HG02943 (cell line): ENCODE results near the gene PEAK3.
A peak's percentile ranks its signal among the peaks of the same experiment; 100 is the strongest.

ENCODE experiments used
- ATAC-seq: cut with Tn5 transposase; IDR thresholded peaks from one replicate; pipeline ENCODE4 v1.9.1; 2021; ENCODE audit warnings: mild to moderate bottlenecking, low read depth, moderate library complexity; ENCODE audit not compliant: unreplicated experiment

Gene PEAK3, protein sequence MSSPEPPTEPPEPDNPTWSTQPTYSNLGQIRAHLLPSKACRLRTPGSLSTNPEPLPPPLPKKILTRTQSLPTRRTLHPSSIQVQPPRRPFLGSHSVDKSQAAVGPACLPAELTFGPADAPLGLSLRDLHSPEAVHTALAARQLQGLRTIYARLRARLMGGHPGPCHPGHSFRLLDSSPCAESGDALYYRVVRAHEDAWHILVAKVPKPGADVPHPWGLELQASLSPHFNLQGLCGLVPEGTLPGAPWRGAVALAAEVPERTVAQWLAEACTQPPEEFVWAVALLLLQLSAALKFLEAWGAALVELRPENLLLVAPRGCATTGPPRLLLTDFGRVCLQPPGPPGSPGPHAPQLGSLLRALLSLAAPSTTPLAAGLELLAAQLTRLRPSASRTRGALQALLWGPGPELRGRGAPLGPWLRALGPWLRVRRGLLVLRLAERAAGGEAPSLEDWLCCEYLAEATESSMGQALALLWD

GRCh38 chr19:2282062-2282861 is at the start of gene PEAK3:
TSS of gene PEAK3 (minus strand) at chr19:2282175. CDS start at chr19:2280931, 1,244 bp downstream.
- ATAC-seq, result no peak

DNA sequence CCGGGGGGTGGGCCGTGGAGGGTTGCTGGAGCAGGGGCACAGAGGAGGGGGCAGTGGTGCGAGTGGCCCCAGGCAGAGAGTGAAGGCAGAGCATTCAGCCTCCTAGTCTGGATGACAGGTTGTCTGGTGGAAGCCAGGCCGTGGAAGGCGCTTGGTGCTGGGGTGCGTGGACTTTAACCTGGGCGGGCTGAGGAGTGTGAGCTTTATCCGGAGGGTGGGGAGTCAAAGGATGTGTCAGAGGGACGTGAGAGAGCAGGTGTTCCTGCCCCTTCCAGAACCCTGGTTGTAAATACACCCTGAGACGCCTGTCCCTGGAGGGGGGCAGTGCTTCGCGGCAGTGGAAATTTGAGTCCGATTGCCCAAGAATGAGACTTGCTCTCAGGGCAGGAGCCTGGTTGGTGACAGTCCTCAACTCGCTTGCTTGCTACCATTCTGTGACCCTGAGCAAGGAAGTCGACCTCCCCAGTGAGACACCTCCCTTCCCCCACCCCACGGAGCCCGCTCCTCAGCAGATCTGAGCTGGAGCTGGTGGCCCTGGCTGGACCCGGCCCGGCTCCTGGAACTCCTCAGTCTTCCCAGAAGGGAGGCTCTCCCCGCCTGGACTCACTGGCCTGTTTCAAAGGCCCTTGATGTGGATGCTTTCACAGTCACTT is 48.8 kb upstream of the PEAK3 start:
- no peak for ATAC-seq

- no peak for ATAC-seq
These were observed 48.3 kb upstream of the PEAK3 start for GRCh38 chr19:2330255-2330631.

DNA sequence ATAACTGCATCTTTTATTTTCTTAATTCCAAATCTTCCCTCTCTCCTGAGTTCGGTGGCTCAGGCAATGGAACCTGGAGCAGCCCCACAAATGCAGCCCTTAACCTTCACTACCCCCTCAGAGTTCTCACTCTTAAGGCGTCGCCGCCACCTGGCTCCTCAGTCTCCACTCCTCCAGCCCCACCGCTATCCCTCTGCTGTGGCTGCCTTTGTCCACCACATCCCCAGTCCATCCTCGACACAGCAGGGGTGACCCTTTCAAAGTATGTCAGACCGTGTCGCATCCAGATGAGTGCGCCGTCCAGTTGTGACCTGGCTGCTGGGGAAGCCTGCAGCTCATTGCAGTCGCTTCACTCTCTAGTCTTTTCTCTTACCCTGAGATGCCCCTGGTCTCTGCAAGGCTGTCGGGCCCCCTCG is 47.5 kb upstream of the PEAK3 start:
- ATAC-seq, result no peak

DNA sequence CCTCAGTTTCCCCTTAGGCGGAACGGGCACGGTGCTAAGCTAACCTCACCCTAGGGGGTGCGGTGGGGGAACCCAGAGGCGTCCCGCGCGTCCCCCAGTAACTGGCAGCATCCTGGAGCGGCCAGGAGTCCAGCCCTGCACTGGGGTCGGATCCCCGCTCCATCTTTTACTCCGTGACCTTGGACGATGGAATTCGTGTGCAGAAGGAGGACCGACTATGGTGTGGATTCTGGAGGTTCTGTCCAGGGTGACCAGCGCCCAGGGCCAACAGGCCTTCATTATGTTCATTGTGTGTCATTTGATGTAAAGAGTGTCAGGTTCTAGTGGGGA is 47.1 kb upstream of the PEAK3 start:
- ATAC-seq, result no peak

DNA sequence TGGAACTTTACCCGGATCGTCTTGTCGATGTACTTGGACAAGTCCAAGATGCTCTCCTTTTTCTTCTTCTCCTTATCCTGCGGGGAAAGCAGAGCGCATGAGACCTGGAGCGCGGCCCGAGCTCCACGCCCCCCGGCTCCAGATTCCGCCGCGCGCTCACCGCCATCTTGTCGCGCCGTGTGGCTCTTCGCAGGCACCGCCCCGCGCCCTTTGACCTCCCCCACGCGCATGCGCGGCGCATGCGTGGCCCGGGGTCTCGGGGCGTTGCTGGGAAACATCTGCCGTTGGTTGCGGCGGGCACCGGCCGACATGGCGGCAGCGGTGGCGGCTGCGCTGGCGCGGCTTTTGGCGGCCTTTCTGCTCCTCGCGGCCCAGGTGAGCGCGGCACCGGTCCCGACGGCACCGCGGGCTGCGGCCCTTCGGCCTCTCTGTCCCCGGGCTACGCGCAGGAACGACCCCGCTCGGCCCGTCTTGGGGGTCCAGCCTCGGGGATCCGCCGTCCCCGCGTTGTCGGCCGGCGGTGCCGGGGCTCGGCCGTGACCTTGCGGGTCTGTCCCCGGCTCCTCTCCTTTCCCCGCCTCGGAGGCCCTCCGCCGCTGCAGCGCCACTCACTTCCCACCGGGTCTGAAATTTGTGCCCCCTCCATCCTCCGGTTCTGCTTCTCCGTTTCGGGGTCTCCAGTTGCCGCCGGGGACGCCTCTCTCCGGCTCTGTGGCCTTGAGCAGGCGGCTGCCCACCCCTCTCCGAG is 46.6 kb upstream of the PEAK3 start, which contains the start of the genes LSM7 and SPPL2B:
Gene LSM7, minus strand, starts transcription at position 186 of the 748 bp plus-strand sequence. Its CDS starts 20 bp downstream, at position 166.
Gene SPPL2B, plus strand, starts transcription at position 284 of the 748 bp plus-strand sequence. Its CDS starts 26 bp downstream, at position 310.
- ATAC-seq, result peak; percentile 43

DNA sequence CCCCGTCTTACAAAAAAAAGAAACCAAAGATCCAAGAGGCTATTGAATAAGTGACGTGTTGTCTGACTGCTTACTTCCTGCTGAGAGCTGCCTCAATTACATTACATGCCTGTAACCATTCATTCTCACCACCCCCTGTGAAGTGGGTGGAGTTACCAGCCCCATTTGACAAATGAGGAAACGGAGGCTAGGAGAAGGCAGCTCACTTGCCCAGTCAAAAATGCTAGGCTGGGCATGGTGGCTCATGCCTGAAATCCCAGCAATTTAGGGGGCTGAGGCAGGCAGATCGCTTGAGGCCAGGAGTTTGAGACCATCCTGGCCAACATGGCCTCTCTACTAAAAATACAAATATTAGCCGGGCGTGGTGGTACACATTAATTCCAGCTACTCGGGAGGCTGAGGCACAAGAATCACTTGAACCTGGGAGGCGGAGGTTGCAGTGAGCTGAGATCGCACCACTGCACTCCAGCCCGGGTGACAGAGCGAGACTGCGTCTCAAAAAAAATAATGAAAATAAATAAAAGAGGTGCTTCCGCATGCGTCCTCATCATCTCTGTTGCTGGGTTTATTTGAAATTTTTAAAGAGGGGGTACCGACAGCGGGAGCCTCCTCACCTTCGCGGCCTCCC is 45.9 kb upstream of the PEAK3 start:
- no peak for ATAC-seq

DNA sequence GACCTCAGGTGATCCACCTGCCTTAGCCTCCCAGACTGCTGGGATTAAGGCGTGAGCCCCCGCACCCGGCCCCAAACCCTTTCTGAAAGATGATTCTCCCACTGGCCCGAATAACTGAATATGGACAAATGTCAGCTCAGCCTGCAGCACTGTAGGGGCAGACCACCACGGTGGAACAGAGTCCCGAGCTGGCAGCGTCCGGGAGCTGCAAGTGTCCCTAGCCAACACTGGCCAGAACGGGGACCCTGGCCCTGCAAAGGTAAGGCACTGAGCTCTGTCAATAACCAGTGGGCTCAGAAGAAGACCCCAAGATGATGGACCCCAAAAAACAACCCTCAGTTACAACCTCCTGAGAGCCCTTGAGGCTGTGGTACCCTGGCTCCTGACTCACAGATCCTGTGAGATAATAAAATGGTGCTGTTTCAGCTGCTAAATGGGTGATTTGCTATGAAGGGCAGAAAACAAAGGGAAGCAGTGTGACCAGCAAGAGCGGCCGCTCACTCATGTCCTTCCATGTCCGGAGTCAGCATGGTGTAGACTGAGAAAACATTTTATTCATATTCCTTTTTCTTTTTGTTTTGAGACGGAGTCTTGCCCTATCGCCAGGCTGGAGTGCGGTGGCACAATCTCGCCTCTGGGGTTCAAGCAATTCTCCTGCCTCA is 44.9 kb upstream of the PEAK3 start:
- ATAC-seq, result no peak

- no peak for ATAC-seq
These were observed 43.5 kb upstream of the PEAK3 start for GRCh38 chr19:2325281-2326046.

DNA sequence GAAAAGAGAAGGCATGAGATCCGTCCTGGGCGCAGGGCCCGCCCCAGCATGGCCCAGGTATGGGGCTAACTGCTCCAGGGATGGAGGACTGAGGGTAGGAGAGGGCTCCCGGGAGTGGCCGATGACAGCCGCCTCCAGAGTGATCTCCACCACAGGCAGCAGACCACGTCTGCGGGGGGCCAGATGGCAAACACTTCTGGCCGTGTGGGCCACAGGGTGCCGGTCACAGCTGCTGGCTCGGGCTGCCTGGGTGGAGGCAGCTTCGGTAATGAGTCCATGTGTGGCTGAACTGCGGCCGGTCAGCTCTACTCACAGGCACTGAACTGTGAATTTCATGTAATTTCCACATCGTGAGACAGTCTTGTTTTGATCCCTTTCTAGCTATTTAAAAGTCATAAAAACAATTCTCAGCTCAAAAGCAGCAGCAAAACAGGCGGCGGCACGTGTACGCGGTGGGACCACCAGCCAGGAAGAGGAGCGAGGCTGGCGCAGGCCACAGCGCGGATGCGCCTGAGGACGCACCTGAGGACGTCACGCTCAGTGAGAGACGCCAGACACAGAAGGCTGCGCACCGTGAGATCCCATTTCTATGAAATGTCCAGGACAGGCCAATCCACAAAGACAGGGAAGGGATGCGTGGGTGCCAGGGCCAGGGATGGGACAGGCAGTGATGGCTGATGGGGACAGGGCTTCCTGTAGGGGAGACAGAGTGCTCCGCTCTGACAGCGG is 42.4 kb upstream of the PEAK3 start:
- ATAC-seq, result no peak

DNA sequence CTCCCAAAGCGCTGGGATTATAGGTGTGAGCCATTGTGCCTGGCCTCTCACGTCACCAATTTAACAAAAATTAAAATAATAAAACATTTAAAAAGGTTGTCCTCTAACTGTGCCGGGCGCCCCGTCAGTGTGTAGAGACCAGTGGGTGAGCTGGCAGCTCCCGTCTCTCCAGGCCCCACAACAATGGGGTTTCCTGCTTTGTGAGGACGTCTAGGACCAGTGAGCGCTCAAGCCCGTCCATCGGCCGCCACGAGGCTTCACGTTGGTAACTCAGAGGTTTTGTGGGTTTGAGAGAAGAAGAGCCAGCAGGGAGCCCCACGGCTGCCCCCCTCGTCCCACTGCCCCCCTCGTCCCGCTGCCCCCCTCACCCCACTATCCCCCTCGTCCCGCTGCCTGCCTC is 41.7 kb upstream of the PEAK3 start:
- ATAC-seq, result no peak

DNA sequence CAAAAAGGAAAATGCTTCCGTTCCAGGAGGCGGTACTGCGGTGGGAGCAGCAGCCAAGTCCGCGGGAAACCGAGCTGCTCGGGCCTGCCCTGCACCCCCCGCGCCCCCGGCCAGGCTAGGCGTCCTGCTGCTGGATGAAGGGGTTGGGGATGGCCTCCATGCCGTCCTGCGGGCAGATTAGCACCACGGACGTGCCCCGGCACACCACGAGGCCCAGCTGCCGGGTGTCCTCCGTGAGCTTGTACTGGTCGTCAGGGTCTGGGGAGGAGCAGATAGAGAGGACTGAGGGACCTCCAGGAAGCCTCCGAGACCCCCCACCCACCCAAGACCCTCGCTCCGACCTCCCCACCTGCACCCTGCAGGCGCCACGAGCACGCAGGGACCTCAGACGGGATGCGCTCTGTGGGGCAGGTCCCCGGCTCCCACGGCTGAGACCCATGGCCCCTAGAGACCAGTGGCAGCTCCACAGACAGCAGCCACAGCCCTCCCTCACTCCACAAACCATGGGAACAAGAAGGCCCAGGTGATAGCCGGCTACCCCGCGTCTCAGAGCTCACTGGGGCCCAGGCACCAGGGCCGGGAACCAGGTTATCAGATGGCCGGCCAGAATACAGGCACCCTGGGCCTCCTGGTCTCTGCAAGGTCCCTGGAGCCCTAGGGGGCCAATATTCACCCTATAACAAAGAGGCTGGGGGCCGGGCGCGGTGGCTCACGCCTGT is 39.7 kb upstream of the PEAK3 start:
- ATAC-seq, result no peak

GRCh38 chr19:2320939-2321338 is 39.0 kb upstream of the PEAK3 start:
- ATAC-seq, result no peak

GRCh38 chr19:2320049-2320448 is 38.1 kb upstream of the PEAK3 start:
- ATAC-seq, result no peak

DNA sequence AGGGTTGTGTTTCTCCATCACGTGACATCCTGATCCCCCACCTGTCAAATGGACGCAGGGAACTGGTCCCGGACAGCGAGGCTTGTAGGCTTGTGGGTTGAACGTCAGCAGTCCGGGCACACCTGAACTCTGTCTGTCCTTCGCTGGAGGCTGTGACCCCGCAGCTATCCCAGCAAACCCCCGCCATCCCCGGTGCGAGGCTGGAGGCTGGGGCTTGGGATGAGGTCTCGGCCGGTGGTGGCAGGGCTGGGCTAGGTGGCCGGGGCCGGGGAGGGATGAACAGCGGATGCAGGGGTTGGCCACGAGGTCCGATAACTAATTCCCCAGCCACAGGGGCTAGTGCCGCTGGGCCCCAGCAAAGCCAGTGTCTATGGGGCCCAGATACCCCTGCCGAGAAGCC is 37.6 kb upstream of the PEAK3 start:
- no peak for ATAC-seq

GRCh38 chr19:2318923-2319322 is 36.9 kb upstream of the PEAK3 start:
- no peak for ATAC-seq

DNA sequence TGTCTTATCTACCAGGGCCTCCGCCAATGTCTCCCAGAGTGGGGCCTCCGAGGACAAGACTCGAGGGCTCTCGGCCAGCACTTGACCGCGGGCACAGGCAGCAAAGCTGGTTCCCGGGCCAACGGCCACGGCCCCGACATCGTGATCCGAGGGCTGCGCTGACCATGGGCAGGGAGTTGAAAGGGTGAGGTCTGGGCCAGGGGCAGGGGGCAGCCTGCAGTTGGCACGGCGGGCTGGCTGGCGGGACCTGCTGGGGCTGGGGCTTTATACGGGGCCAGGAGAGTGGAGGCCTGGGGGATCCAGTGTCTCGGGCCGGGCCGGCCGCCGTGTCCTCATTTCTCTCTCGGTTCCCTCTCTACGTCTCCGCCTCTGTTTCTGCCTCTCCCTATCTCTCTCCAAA is 35.8 kb upstream of the PEAK3 start:
- no peak for ATAC-seq
